GM12878 (cell line): ENCODE measurements around the gene MTX1. TPM values are rescaled to one million over a fixed set of nuclear protein-coding genes. Genes with fewer than 3 reads are reported as not detected.

ENCODE experiments used
- BMI1 ChIP-seq: fragments of 450-650 bp; IDR thresholded peaks from 2 replicates; pipeline ENCODE4 v1.6.1; 2016; ENCODE audit warnings: mild to moderate bottlenecking, moderate library complexity, borderline replicate concordance
- CREB1 ChIP-seq: IDR thresholded peaks from 2 replicates; pipeline ENCODE4 v1.6.1; 2012; ENCODE audit warnings: low read depth, mild to moderate bottlenecking, inconsistent platforms
- CTCF ChIP-seq, 3 experiments: IDR thresholded peaks in 2 of 3; conservative IDR thresholded peaks in 1 of 3; 2 replicates each; pipeline ENCODE4 v1.5.1; 2011; ENCODE audit warnings: low read depth in 3 of 3, low read length in 3 of 3, mild to moderate bottlenecking in 3 of 3, control low read depth in 2 of 3, moderate library complexity in 2 of 3, inconsistent platforms in 1 of 3, mixed read lengths in 1 of 3; ENCODE audit not compliant: control insufficient read depth in 2 of 3, insufficient read depth in 1 of 3; ENCODE audit errors: extremely low read depth in 1 of 3
- DPF2 ChIP-seq: fragments of 450-650 bp; IDR thresholded peaks from 2 replicates; pipeline ENCODE4 v1.6.1; 2017; ENCODE audit warnings: mild to moderate bottlenecking
- GATAD2B ChIP-seq: fragments of 450-650 bp; conservative IDR thresholded peaks from 2 replicates; pipeline ENCODE4 v1.6.1; 2017; ENCODE audit warnings: low read depth, mild to moderate bottlenecking, moderate library complexity
- HDAC2 ChIP-seq: fragments of 200-600 bp; sonication (generic); IDR thresholded peaks from 2 replicates; pipeline ENCODE4 v1.6.1; 2017
- IKZF1 ChIP-seq: fragments of 450-650 bp; conservative IDR thresholded peaks from 2 replicates; pipeline ENCODE4 v1.6.1; 2017; ENCODE audit warnings: antibody characterized with exemption, mild to moderate bottlenecking
- JUND ChIP-seq: IDR thresholded peaks from 2 replicates; pipeline ENCODE4 v1.6.1; 2012; ENCODE audit warnings: low read depth, mild to moderate bottlenecking, low read length, improper control_type of control experiment, moderate library complexity
- MXI1 ChIP-seq: fragments of 150-350 bp; IDR thresholded peaks from 2 replicates; pipeline ENCODE4 v1.6.1; 2011; ENCODE audit warnings: low read depth, mild to moderate bottlenecking, inconsistent platforms, low read length, improper control_type of control experiment
- MYC ChIP-seq: IDR thresholded peaks from 2 replicates; pipeline ENCODE4 v1.6.1; 2011; ENCODE audit warnings: mild to moderate bottlenecking, low read length, moderate library complexity, inconsistent platforms; ENCODE audit not compliant: insufficient read depth, insufficient replicate concordance, insufficient read length, severe bottlenecking
- NBN ChIP-seq: fragments of 450-650 bp; IDR thresholded peaks from 2 replicates; pipeline ENCODE4 v1.6.1; 2016
- NFYB ChIP-seq: IDR thresholded peaks from 2 replicates; pipeline ENCODE4 v1.6.1; 2011; ENCODE audit warnings: low read depth, mild to moderate bottlenecking, low read length, improper control_type of control experiment, moderate library complexity; ENCODE audit not compliant: insufficient read depth
- NR2C2 ChIP-seq: IDR thresholded peaks from 2 replicates; pipeline ENCODE4 v1.6.1; 2011; ENCODE audit warnings: borderline replicate concordance, low read depth; ENCODE audit not compliant: control insufficient read depth, insufficient read length
- NR2F1 ChIP-seq: fragments of 450-650 bp; conservative IDR thresholded peaks from 2 replicates; pipeline ENCODE4 v1.6.1; 2017; ENCODE audit warnings: mild to moderate bottlenecking
- PAX8 ChIP-seq: fragments of 450-650 bp; IDR thresholded peaks from 2 replicates; pipeline ENCODE4 v1.6.1; 2017; ENCODE audit warnings: mild to moderate bottlenecking, moderate library complexity
- POLR2AphosphoS5 ChIP-seq: IDR thresholded peaks from 2 replicates; pipeline ENCODE4 v1.6.1; 2011; ENCODE audit warnings: mild to moderate bottlenecking, low read length, inconsistent platforms
- TARDBP ChIP-seq: IDR thresholded peaks from 2 replicates; pipeline ENCODE4 v1.6.1; 2016; ENCODE audit warnings: borderline replicate concordance
- TCF3 ChIP-seq: IDR thresholded peaks from 2 replicates; pipeline ENCODE4 v1.6.1; 2012; ENCODE audit warnings: low read depth, mild to moderate bottlenecking, low read length, borderline replicate concordance; ENCODE audit not compliant: insufficient read depth
- polyA plus RNA-seq, 11 experiments: library from polyadenylated mRNA; depleted of rRNA in 4 of 11; unstranded in 6 of 11; stranded (reverse) in 5 of 11; fragments of >200 nt; fragmentation: Nextera tagmentation in 4 of 11; fragmentation: Illumina TruSeq in 1 of 11; extraction: Ambion mirVana in 4 of 11; extraction: Trizol in 1 of 11; gene quantifications; 1 replicate in 1 of 11; 2 replicates in 10 of 11; pipeline versions ENCODE4 v1.2.1 to v1.2.3, GENCODE V29; 2011 to 2016; ENCODE audit warnings: inconsistent platforms in 2 of 11, missing spikeins in 2 of 11, low read depth in 1 of 11
- total RNA-seq, 4 experiments: library from RNA; depleted of rRNA in 3 of 4; stranded (reverse); fragments of >200 nt in 3 of 4; fragmentation: Illumina TruSeq in 1 of 4; extraction: Trizol in 1 of 4; gene quantifications; 2 replicates each; pipeline versions ENCODE4 v1.2.1 to v1.2.3, GENCODE V29; 2013 to 2021
- TF ChIP-seq, protein P1 (sequence below): fragments of 450-650 bp; IDR thresholded peaks from 2 replicates; pipeline ENCODE4 v1.6.1; 2017; ENCODE audit warnings: mild to moderate bottlenecking, moderate library complexity
- TF ChIP-seq, protein P2 (sequence below): fragments of 450-650 bp; IDR thresholded peaks from 2 replicates; pipeline ENCODE4 v1.6.1; 2017; ENCODE audit warnings: mild to moderate bottlenecking

Gene MTX1
- total and polyA plus RNA-seq, 10 of the 15 experiments (the other 5 are each of a cell fraction or from before 2014, with no cell fraction given), result 15.8 to 92.0 (median 49.1) TPM

DNA sequence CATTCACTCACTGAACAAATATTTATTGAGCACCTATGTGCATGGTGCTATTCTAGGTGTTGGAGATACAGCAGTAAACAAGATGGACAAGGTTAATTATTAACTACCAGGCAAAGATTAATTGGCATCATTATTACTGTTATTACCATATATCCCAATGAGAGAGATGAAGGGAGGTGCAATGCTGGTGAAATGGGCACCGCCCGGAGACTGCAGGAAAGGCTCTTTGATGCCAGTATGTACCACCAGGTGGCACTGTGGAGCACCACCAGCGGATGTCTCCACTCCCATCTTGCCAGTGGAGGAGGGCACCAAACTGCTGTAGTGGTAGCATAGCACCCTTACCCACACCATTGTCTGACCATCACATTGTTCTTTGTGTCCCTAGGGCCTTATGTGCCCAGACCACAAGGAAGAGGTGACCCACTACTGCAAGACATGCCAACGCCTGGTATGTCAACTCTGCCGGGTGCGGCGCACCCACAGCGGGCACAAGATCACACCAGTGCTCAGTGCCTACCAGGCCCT, 31.9 kb upstream of the MTX1 start (continued):
- TF ChIP-seq TARDBP, result no peak
- TF ChIP-seq, protein P1, sequence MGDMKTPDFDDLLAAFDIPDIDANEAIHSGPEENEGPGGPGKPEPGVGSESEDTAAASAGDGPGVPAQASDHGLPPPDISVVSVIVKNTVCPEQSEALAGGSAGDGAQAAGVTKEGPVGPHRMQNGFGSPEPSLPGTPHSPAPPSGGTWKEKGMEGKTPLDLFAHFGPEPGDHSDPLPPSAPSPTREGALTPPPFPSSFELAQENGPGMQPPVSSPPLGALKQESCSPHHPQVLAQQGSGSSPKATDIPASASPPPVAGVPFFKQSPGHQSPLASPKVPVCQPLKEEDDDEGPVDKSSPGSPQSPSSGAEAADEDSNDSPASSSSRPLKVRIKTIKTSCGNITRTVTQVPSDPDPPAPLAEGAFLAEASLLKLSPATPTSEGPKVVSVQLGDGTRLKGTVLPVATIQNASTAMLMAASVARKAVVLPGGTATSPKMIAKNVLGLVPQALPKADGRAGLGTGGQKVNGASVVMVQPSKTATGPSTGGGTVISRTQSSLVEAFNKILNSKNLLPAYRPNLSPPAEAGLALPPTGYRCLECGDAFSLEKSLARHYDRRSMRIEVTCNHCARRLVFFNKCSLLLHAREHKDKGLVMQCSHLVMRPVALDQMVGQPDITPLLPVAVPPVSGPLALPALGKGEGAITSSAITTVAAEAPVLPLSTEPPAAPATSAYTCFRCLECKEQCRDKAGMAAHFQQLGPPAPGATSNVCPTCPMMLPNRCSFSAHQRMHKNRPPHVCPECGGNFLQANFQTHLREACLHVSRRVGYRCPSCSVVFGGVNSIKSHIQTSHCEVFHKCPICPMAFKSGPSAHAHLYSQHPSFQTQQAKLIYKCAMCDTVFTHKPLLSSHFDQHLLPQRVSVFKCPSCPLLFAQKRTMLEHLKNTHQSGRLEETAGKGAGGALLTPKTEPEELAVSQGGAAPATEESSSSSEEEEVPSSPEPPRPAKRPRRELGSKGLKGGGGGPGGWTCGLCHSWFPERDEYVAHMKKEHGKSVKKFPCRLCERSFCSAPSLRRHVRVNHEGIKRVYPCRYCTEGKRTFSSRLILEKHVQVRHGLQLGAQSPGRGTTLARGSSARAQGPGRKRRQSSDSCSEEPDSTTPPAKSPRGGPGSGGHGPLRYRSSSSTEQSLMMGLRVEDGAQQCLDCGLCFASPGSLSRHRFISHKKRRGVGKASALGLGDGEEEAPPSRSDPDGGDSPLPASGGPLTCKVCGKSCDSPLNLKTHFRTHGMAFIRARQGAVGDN, result 0 out of 2 replicates have a peak, but pooled peaks have one; percentile 12
- no peak for TF ChIP-seq POLR2AphosphoS5
- TF ChIP-seq NBN, result no peak
- TF ChIP-seq BMI1, result no peak
- 0 out of 2 replicates have a peak, but pooled peaks have one; percentile 15 for TF ChIP-seq IKZF1
- TF ChIP-seq PAX8, result no peak
- TF ChIP-seq, protein P2, sequence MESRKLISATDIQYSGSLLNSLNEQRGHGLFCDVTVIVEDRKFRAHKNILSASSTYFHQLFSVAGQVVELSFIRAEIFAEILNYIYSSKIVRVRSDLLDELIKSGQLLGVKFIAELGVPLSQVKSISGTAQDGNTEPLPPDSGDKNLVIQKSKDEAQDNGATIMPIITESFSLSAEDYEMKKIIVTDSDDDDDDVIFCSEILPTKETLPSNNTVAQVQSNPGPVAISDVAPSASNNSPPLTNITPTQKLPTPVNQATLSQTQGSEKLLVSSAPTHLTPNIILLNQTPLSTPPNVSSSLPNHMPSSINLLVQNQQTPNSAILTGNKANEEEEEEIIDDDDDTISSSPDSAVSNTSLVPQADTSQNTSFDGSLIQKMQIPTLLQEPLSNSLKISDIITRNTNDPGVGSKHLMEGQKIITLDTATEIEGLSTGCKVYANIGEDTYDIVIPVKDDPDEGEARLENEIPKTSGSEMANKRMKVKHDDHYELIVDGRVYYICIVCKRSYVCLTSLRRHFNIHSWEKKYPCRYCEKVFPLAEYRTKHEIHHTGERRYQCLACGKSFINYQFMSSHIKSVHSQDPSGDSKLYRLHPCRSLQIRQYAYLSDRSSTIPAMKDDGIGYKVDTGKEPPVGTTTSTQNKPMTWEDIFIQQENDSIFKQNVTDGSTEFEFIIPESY, result no peak
- no peak for TF ChIP-seq MYC
- TF ChIP-seq NR2F1, result no peak
- TF ChIP-seq CTCF (IDR thresholded peaks at IDR 0.05 in 2 of 3, conservative IDR thresholded peaks at IDR 0.05 in 1 of 3; ENCODE audit: control insufficient read depth in 2 of 3, extremely low read depth in 1 of 3, insufficient read depth in 1 of 3, low read depth in 3 of 3, low read length in 3 of 3), result peak; percentile 93; a peak in 5 of 6 replicates
- no peak for TF ChIP-seq DPF2
- TF ChIP-seq GATAD2B, result peak; percentile 69
- TF ChIP-seq HDAC2, result no peak
- TF ChIP-seq MXI1, result no peak
- TF ChIP-seq NR2C2, result no peak
- no peak for TF ChIP-seq TCF3
- no peak for TF ChIP-seq JUND
- no peak for TF ChIP-seq CREB1
- no peak for TF ChIP-seq NFYB
